HepG2 (cell line): ENCODE results near the gene PLCB1. TPM values are rescaled to one million over a fixed set of nuclear protein-coding genes. Genes with fewer than 3 reads are reported as not detected.
A peak's percentile ranks its signal among the peaks of the same experiment; 100 is the strongest.

Experiments used
- ARNT ChIP-seq: fragments of 450-650 bp; IDR thresholded peaks from 2 replicates; pipeline ENCODE4 v1.6.1; 2017
- ATAD3A ChIP-seq: sonication (generic); formaldehyde crosslinking; IDR thresholded peaks from 2 replicates; pipeline ENCODE4 v1.4.0; 2020; ENCODE audit warnings: missing genetic modification reagents
- CEBPB ChIP-seq: IDR thresholded peaks from 2 replicates; pipeline ENCODE4 v1.6.1; 2011; ENCODE audit warnings: low read depth, low read length, improper control_type of control experiment, borderline replicate concordance
- HIVEP1 ChIP-seq: sonication (generic); formaldehyde crosslinking; IDR thresholded peaks from 2 replicates; pipeline ENCODE4 v1.4.0; 2020; ENCODE audit warnings: mild to moderate bottlenecking, missing genetic modification reagents
- KLF11 ChIP-seq: IDR thresholded peaks from 2 replicates; pipeline ENCODE4 v1.6.1; 2016; ENCODE audit warnings: missing compliant biosample characterization
- NFIB ChIP-seq: sonication (generic); formaldehyde crosslinking; IDR thresholded peaks from 2 replicates; pipeline ENCODE4 v1.9.0; 2021; ENCODE audit warnings: missing genetic modification reagents, mild to moderate bottlenecking, borderline replicate concordance
- PITX1 ChIP-seq: sonication (generic); formaldehyde crosslinking; IDR thresholded peaks from 2 replicates; pipeline ENCODE4 v1.5.1; 2020; ENCODE audit warnings: mild to moderate bottlenecking, missing genetic modification reagents
- RBAK ChIP-seq: sonication (generic); formaldehyde crosslinking; IDR thresholded peaks from 2 replicates; pipeline ENCODE4 v1.5.1; 2020; ENCODE audit warnings: mild to moderate bottlenecking, missing genetic modification reagents
- SNAI1 ChIP-seq: sonication (generic); formaldehyde crosslinking; IDR thresholded peaks from 2 replicates; pipeline ENCODE4 v1.5.0; 2020; ENCODE audit warnings: mild to moderate bottlenecking, missing genetic modification reagents, borderline replicate concordance
- ZBTB42 ChIP-seq: sonication (generic); formaldehyde crosslinking; IDR thresholded peaks from 2 replicates; pipeline ENCODE4 v1.5.0; 2020; ENCODE audit warnings: mild to moderate bottlenecking, missing genetic modification reagents
- ZFP62 ChIP-seq: sonication (generic); formaldehyde crosslinking; IDR thresholded peaks from 2 replicates; pipeline ENCODE4 v1.4.0; 2020; ENCODE audit warnings: missing genetic modification reagents
- ZNF251 ChIP-seq: sonication (generic); formaldehyde crosslinking; IDR thresholded peaks from 2 replicates; pipeline ENCODE4 v1.9.0; 2021; ENCODE audit warnings: mild to moderate bottlenecking, missing genetic modification reagents
- ZNF274 ChIP-seq: sonication (generic); formaldehyde crosslinking; IDR thresholded peaks from 2 replicates; pipeline ENCODE4 v1.5.1; 2020; ENCODE audit warnings: mild to moderate bottlenecking, missing genetic modification reagents
- ZNF501 ChIP-seq: sonication (generic); formaldehyde crosslinking; IDR thresholded peaks from 2 replicates; pipeline ENCODE4 v1.5.1; 2020; ENCODE audit warnings: mild to moderate bottlenecking, moderate library complexity, missing genetic modification reagents
- ZNF567 ChIP-seq: sonication (generic); formaldehyde crosslinking; IDR thresholded peaks from 2 replicates; pipeline ENCODE4 v1.8.1; 2023; ENCODE audit warnings: mild to moderate bottlenecking, missing genetic modification reagents, borderline replicate concordance
- ZNF570 ChIP-seq: sonication (generic); formaldehyde crosslinking; IDR thresholded peaks from 2 replicates; pipeline ENCODE4 v1.4.0; 2020; ENCODE audit warnings: mild to moderate bottlenecking, missing genetic modification reagents, borderline replicate concordance
- ZNF577 ChIP-seq: sonication (generic); formaldehyde crosslinking; IDR thresholded peaks from 2 replicates; pipeline ENCODE4 v1.4.0; 2020; ENCODE audit warnings: mild to moderate bottlenecking, low read depth, missing genetic modification reagents, borderline replicate concordance
- ZNF607 ChIP-seq: sonication (generic); formaldehyde crosslinking; IDR thresholded peaks from 2 replicates; pipeline ENCODE4 v1.5.1; 2020; ENCODE audit warnings: missing genetic modification reagents, mild to moderate bottlenecking, borderline replicate concordance
- ZNF772 ChIP-seq: sonication (generic); formaldehyde crosslinking; IDR thresholded peaks from 2 replicates; pipeline ENCODE4 v1.5.0; 2020; ENCODE audit warnings: mild to moderate bottlenecking, missing genetic modification reagents
- ZNF891 ChIP-seq: sonication (generic); formaldehyde crosslinking; IDR thresholded peaks from 2 replicates; pipeline ENCODE4 v1.5.0; 2020; ENCODE audit warnings: mild to moderate bottlenecking, missing genetic modification reagents
- polyA plus RNA-seq, 8 experiments: library from polyadenylated mRNA; depleted of rRNA in 3 of 8; stranded (reverse) in 7 of 8; unstranded in 1 of 8; fragments of >200 nt; fragmentation: Illumina TruSeq in 4 of 8; extraction: Trizol in 4 of 8; gene quantifications; 2 replicates each; pipeline versions ENCODE4 v1.2.1 to v1.2.3, GENCODE V29; 2011 to 2016; ENCODE audit warnings: low read depth in 4 of 8, missing spikeins in 1 of 8, mixed read lengths in 1 of 8; ENCODE audit not compliant: insufficient read depth in 1 of 8
- total RNA-seq, 5 experiments: library from RNA; depleted of rRNA; stranded (reverse); fragments of >200 nt; fragmentation: Illumina TruSeq; extraction: Trizol; gene quantifications; 2 replicates each; pipeline ENCODE4 v1.2.3, GENCODE V29; 2016; ENCODE audit warnings: low read depth in 1 of 5
- TF ChIP-seq, protein P1 (sequence below): sonication (generic); formaldehyde crosslinking; IDR thresholded peaks from 2 replicates; pipeline ENCODE4 v1.4.0; 2020; ENCODE audit warnings: missing genetic modification reagents, borderline replicate concordance
- TF ChIP-seq, protein P2 (sequence below): sonication (generic); formaldehyde crosslinking; IDR thresholded peaks from 2 replicates; pipeline ENCODE4 v1.4.0; 2020; ENCODE audit warnings: missing genetic modification reagents
- TF ChIP-seq, protein P3 (sequence below): sonication (generic); formaldehyde crosslinking; IDR thresholded peaks from 2 replicates; pipeline ENCODE4; 2020; ENCODE audit warnings: missing genetic modification reagents, mild to moderate bottlenecking, borderline replicate concordance
- TF ChIP-seq, protein P4 (sequence below): IDR thresholded peaks from 2 replicates; pipeline ENCODE4 v1.6.1; 2016; ENCODE audit warnings: mild to moderate bottlenecking, missing biosample characterization, missing genetic modification reagents

Gene PLCB1
- total and polyA plus RNA-seq, 2 of the 13 experiments (the other 11 are each of a cell fraction or from before 2014, with no cell fraction given) = 42.4 to 55.9 TPM

DNA sequence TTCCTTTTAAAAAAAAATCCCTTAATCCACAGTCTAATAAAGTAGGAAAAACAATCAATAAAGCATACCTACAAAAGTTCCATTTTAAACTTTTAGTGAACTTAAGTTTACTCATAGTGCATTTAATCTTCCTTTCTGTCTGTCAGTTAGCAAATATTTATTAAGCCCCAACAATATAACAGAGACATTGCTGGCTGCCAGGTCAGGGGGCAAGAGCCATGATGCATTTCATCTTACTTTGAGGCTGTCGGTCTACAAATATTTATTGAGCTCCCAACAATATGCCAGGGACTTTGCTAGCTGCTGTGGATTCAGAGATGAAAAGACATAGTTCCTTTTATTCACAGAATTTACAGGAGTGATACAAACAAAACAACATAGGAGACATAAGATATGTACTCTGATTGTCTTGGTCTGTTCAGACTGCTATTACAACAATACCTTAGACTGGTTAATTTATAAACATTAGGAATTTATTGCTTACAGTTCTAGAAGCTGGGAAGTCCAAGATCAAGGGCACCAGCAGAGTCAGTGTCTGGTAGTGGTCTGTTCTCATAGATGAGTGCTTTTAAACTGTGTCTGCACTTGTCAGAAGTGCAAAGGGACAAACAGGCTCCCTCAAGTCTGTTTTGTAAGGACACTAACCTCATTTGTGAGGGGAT lies 118.6 kb downstream of the PLCB1 start (continued):
- TF ChIP-seq SNAI1 (0 out of 2 replicates have a peak, but pooled peaks have one; percentile 63), PITX1 (peak; percentile 99), ZNF501 (CRISPR knock-in tag) (peak; percentile 66; the same call in 1 of the 2 replicates), ZNF274 (CRISPR knock-in tag) (no peak), ZBTB42 (CRISPR knock-in tag) (no peak), HIVEP1 (CRISPR knock-in tag) (no peak), ZNF577 (CRISPR knock-in tag) (no peak), ZNF772 (CRISPR knock-in tag) (peak; percentile 39; the same call in 1 of the 2 replicates), KLF11 (0 out of 2 replicates have a peak, but pooled peaks have one; percentile 73), ZFP62 (CRISPR knock-in tag) (no peak), NFIB (CRISPR knock-in tag) (no peak), ARNT (no peak), ZNF251 (CRISPR knock-in tag) (no peak), ZNF607 (CRISPR knock-in tag) (peak; percentile 60; the same call in 1 of the 2 replicates), ZNF567 (CRISPR knock-in tag) (peak; percentile 96; the same call in 1 of the 2 replicates), ZNF570 (CRISPR knock-in tag) (no peak), ZNF891 (CRISPR knock-in tag) (no peak), ATAD3A (CRISPR knock-in tag) (no peak), CEBPB (no peak), RBAK (CRISPR knock-in tag) (peak; percentile 91)
- TF ChIP-seq, protein P1, sequence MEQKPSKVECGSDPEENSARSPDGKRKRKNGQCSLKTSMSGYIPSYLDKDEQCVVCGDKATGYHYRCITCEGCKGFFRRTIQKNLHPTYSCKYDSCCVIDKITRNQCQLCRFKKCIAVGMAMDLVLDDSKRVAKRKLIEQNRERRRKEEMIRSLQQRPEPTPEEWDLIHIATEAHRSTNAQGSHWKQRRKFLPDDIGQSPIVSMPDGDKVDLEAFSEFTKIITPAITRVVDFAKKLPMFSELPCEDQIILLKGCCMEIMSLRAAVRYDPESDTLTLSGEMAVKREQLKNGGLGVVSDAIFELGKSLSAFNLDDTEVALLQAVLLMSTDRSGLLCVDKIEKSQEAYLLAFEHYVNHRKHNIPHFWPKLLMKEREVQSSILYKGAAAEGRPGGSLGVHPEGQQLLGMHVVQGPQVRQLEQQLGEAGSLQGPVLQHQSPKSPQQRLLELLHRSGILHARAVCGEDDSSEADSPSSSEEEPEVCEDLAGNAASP (CRISPR knock-in tag) = peak; percentile 84; the same call in 1 of the 2 replicates
- TF ChIP-seq, protein P2, sequence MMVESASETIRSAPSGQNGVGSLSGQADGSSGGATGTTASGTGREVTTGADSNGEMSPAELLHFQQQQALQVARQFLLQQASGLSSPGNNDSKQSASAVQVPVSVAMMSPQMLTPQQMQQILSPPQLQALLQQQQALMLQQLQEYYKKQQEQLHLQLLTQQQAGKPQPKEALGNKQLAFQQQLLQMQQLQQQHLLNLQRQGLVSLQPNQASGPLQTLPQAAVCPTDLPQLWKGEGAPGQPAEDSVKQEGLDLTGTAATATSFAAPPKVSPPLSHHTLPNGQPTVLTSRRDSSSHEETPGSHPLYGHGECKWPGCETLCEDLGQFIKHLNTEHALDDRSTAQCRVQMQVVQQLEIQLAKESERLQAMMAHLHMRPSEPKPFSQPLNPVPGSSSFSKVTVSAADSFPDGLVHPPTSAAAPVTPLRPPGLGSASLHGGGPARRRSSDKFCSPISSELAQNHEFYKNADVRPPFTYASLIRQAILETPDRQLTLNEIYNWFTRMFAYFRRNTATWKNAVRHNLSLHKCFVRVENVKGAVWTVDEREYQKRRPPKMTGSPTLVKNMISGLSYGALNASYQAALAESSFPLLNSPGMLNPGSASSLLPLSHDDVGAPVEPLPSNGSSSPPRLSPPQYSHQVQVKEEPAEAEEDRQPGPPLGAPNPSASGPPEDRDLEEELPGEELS (CRISPR knock-in tag) = peak; percentile 100
- TF ChIP-seq, protein P3, sequence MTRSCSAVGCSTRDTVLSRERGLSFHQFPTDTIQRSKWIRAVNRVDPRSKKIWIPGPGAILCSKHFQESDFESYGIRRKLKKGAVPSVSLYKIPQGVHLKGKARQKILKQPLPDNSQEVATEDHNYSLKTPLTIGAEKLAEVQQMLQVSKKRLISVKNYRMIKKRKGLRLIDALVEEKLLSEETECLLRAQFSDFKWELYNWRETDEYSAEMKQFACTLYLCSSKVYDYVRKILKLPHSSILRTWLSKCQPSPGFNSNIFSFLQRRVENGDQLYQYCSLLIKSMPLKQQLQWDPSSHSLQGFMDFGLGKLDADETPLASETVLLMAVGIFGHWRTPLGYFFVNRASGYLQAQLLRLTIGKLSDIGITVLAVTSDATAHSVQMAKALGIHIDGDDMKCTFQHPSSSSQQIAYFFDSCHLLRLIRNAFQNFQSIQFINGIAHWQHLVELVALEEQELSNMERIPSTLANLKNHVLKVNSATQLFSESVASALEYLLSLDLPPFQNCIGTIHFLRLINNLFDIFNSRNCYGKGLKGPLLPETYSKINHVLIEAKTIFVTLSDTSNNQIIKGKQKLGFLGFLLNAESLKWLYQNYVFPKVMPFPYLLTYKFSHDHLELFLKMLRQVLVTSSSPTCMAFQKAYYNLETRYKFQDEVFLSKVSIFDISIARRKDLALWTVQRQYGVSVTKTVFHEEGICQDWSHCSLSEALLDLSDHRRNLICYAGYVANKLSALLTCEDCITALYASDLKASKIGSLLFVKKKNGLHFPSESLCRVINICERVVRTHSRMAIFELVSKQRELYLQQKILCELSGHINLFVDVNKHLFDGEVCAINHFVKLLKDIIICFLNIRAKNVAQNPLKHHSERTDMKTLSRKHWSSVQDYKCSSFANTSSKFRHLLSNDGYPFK (CRISPR knock-in tag) = no peak
- TF ChIP-seq, protein P4, sequence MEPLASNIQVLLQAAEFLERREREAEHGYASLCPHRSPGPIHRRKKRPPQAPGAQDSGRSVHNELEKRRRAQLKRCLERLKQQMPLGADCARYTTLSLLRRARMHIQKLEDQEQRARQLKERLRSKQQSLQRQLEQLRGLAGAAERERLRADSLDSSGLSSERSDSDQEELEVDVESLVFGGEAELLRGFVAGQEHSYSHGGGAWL = no peak
